Prostate gland (tissue), 2 donors: Measurements from ENCODE around the gene WBP2NL.

ENCODE experiments used
- CTCF ChIP-seq, 4 experiments: fragments of 200-600 bp in 2 of 4; fragments of 450-650 bp in 2 of 4; sonication (generic) in 2 of 4; IDR thresholded peaks; 1 replicate in 3 of 4; 2 replicates in 1 of 4; pipeline ENCODE4 v1.5.1; 2016 to 2019; ENCODE audit warnings: antibody characterized with exemption in 4 of 4, mild to moderate bottlenecking in 2 of 4, moderate library complexity in 2 of 4
- POLR2A ChIP-seq: fragments of 450-650 bp; IDR thresholded peaks from one replicate; pipeline ENCODE4 v1.6.1; 2016; ENCODE audit warnings: antibody characterized with exemption, mild to moderate bottlenecking
- POLR2AphosphoS5 ChIP-seq: sonication (generic); formaldehyde crosslinking; IDR thresholded peaks from one replicate; pipeline ENCODE4 v1.6.1; 2017; ENCODE audit warnings: antibody characterized with exemption

GRCh38 chr22:41970601-41971000 is 28.0 kb upstream of the WBP2NL start:
- TF ChIP-seq CTCF (IDR thresholded peaks at IDR 0.05) (no peak), POLR2A (no peak), POLR2AphosphoS5 (no peak)
